HL-60 (cell line): Measurements from ENCODE around the gene DLL1.

Source experiments
- DNase-seq, 2 experiments: peaks; one replicate each; pipeline ENCODE4 v3.0.0-alpha.2; 2010 to 2020; ENCODE audit warnings: low read depth in 1 of 2, low spot score in 1 of 2
- H3K27ac ChIP-seq: fragments of 250-450 bp; sonication (Bioruptor Pico); replicated peaks from 2 replicates; pipeline ENCODE4 v1.5.1; 2020; ENCODE audit warnings: mild to moderate bottlenecking, moderate library complexity
- H3K27me3 ChIP-seq: fragments of 250-450 bp; sonication (Bioruptor Pico); 2 replicates; pipeline ENCODE4 v1.5.1; 2021; ENCODE audit warnings: mild to moderate bottlenecking, moderate library complexity; ENCODE audit not compliant: insufficient read depth, poor library complexity, severe bottlenecking
- H3K4me3 ChIP-seq: replicated peaks from 2 replicates; pipeline ENCODE4 v1.5.1; 2011; ENCODE audit warnings: mild to moderate bottlenecking, control low read depth, low read length; ENCODE audit not compliant: insufficient read depth
- CTCF ChIP-seq: IDR thresholded peaks from one replicate; pipeline ENCODE4 v1.5.1; 2011; ENCODE audit warnings: low read length, control low read depth, inconsistent platforms; ENCODE audit not compliant: insufficient read depth
- GABPA ChIP-seq: IDR thresholded peaks from 2 replicates; pipeline ENCODE4 v1.6.1; 2012; ENCODE audit warnings: low read depth
- POLR2AphosphoS5 ChIP-seq: IDR thresholded peaks from 2 replicates; pipeline ENCODE4 v1.6.1; 2012; ENCODE audit warnings: low read depth
- REST ChIP-seq: IDR thresholded peaks from 2 replicates; pipeline ENCODE4 v1.6.1; 2012; ENCODE audit warnings: low read depth; ENCODE audit not compliant: insufficient replicate concordance
- SPI1 ChIP-seq: IDR thresholded peaks from 2 replicates; pipeline ENCODE4 v1.6.1; 2012; ENCODE audit warnings: low read depth, mild to moderate bottlenecking, borderline replicate concordance

The DLL1 gene

GRCh38 chr6:170248861-170249600 lies 41.8 kb downstream of the DLL1 start:
- Histone ChIP-seq H3K4me3 (no peak overlapping the region), H3K27ac (no peak overlapping the region), H3K27me3 (peaks cover 4% of the 10 kb centered on the region)
- TF ChIP-seq REST (no peak), GABPA (no peak), CTCF (no peak), SPI1 (no peak), POLR2AphosphoS5 (no peak)
- DNase-seq, result no peak

- H3K27ac ChIP-seq, result no peak overlapping the region
- TF ChIP-seq POLR2AphosphoS5 (no peak), SPI1 (no peak), CTCF (no peak), GABPA (no peak), REST (no peak)
- DNase-seq, result no peak
- no peak overlapping the region for H3K4me3 ChIP-seq
- peaks cover 4% of the 10 kb centered on the region for H3K27me3 ChIP-seq
These were observed 42.6 kb downstream of the DLL1 start for GRCh38 chr6:170248111-170248805.

DNA sequence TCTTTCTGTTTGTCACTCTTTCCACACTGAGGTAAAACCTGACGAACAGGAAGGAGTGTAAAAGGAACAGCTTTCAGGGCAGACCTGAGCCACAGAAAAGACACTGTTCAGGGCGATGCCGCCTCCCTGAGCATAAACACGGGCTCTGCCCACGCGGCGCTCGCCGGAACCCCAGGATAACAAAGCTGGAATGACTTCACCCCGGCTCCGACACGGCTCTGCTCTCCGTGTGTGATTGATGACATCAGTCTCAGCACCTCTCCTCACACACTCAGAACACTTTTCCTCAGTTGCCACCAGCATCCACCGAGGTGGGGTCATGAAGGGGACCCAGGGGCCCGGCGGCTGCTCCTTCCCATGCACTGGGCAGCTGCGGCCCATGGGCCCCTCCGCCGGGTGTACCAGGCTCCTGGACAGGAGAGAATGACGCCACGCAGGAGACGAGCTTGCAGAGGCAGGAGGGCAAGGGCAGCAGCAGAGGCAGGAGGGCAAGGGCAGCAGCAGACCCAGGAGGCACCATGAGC lies 43.6 kb downstream of the DLL1 start:
- TF ChIP-seq REST, result no peak
- no peak for TF ChIP-seq POLR2AphosphoS5
- no peak for TF ChIP-seq SPI1
- no peak for TF ChIP-seq GABPA
- no peak for TF ChIP-seq CTCF
- no peak for DNase-seq
- no peak overlapping the region for H3K27ac ChIP-seq
- H3K4me3 ChIP-seq, result no peak overlapping the region
- H3K27me3 ChIP-seq, result no peaks in the 10 kb centered on the region
